Keratinocyte (primary cell): ENCODE measurements around the gene CNOT3.

Source experiments
- CTCF ChIP-seq, 3 experiments: IDR thresholded peaks in 1 of 3; conservative IDR thresholded peaks in 1 of 3; optimal IDR thresholded peaks in 1 of 3; 2 replicates in 2 of 3; 3 replicates in 1 of 3; pipeline versions ENCODE3 to v1.5.1; 2011; ENCODE audit warnings: low read length in 3 of 3, mild to moderate bottlenecking in 3 of 3, moderate library complexity in 2 of 3, control low read depth in 1 of 3, inconsistent platforms in 1 of 3; ENCODE audit not compliant: insufficient read depth in 2 of 3; ENCODE audit errors: extremely low read depth in 1 of 3
- EZH2 ChIP-seq: IDR thresholded peaks from one replicate; pipeline ENCODE4 v1.6.1; 2012; ENCODE audit warnings: inconsistent platforms, mild to moderate bottlenecking, low read length, moderate library complexity

GRCh38 chr19:54138489-54139256, 1.1 kb downstream of the CNOT3 start:
- TF ChIP-seq CTCF (optimal IDR thresholded peaks at IDR 0.05 in 1 of 3, IDR thresholded peaks at IDR 0.05 in 1 of 3, conservative IDR thresholded peaks at IDR 0.05 in 1 of 3; ENCODE audit: extremely low read depth in 1 of 3, insufficient read depth in 2 of 3, low read length in 3 of 3): no peak
- TF ChIP-seq EZH2: no peak
